B cell (primary cell): ENCODE data around the gene TAF11. TPM values are rescaled to one million over a fixed set of nuclear protein-coding genes. Genes with fewer than 3 reads are reported as not detected.

Source experiments
- ATAC-seq: fragments of 200-7000 bp; cut with Tn5 transposase; one replicate; pipeline ENCODE4 v1.10.0; 2021; ENCODE audit warnings: low read depth, mild to moderate bottlenecking, moderate number of reproducible peaks, moderate library complexity
- CTCF ChIA-PET: fragments of 350-600 bp; sonication (Branson Sonifier 250); formaldehyde crosslinking; loops from one replicate; lab custom pipeline; 2021; ENCODE audit warnings: antibody characterized with exemption, inconsistent platforms; lab: Charles Lee
- POLR2A ChIA-PET: fragments of 350-600 bp; sonication (Branson Sonifier 250); formaldehyde crosslinking; loops from one replicate; lab custom pipeline; 2021; ENCODE audit warnings: antibody characterized with exemption; lab: Charles Lee
- DNase-seq: peaks from one replicate; pipeline ENCODE4 v3.0.0; 2013
- H2AFZ ChIP-seq: 2 replicates; pipeline ENCODE4 v1.6.1; 2012; ENCODE audit warnings: mild to moderate bottlenecking, low read depth, low read length; ENCODE audit not compliant: insufficient read depth, poor library complexity, severe bottlenecking
- H3K27ac ChIP-seq, 2 donors: 1 replicate in 1 of 2; 2 replicates in 1 of 2; pipeline ENCODE4 v1.5.1; 2012 to 2013; ENCODE audit warnings: low read length in 2 of 2, mild to moderate bottlenecking in 2 of 2, moderate library complexity in 1 of 2
- H3K27me3 ChIP-seq, 4 experiments: fragments of 200-600 bp in 1 of 4; sonication (generic) in 1 of 4; replicated peaks in 1 of 4; 1 replicate in 2 of 4; 2 replicates in 2 of 4; pipeline versions ENCODE4 v1.6.1 to v1.7.0; 2013 to 2016; ENCODE audit warnings: low read length in 3 of 4, mild to moderate bottlenecking in 2 of 4, mixed read lengths in 1 of 4, moderate library complexity in 1 of 4; ENCODE audit not compliant: insufficient read depth in 4 of 4, control insufficient read depth in 3 of 4; ENCODE audit errors: control extremely low read depth in 1 of 4
- H3K36me3 ChIP-seq, 2 experiments: replicated peaks in 1 of 2; 1 replicate in 1 of 2; 2 replicates in 1 of 2; pipeline versions ENCODE4 v1.6.1 to v1.7.1; 2013; ENCODE audit warnings: low read length in 1 of 2; ENCODE audit not compliant: insufficient read depth in 2 of 2, control insufficient read depth in 1 of 2; ENCODE audit errors: control extremely low read depth in 1 of 2, extremely low read depth in 1 of 2
- H3K4me1 ChIP-seq, 2 donors: fragments of 200-600 bp in 1 of 2; sonication (generic) in 1 of 2; 1 replicate in 1 of 2; 2 replicates in 1 of 2; pipeline versions ENCODE4 v1.5.1 to v1.6.1; 2013 to 2017; ENCODE audit warnings: low read length in 2 of 2; ENCODE audit not compliant: control insufficient read depth in 2 of 2, insufficient read depth in 2 of 2
- H3K4me2 ChIP-seq: replicated peaks from 2 replicates; pipeline ENCODE3; 2012; ENCODE audit warnings: mild to moderate bottlenecking, low read depth, low read length; ENCODE audit not compliant: poor library complexity, severe bottlenecking
- H3K4me3 ChIP-seq, 5 experiments: fragments of 200-600 bp in 1 of 5; sonication (generic) in 1 of 5; 1 replicate in 3 of 5; 2 replicates in 2 of 5; pipeline versions ENCODE4 v1.5.1 to v1.7.0; 2011 to 2016; ENCODE audit warnings: low read length in 4 of 5, mild to moderate bottlenecking in 4 of 5, low read depth in 2 of 5, control low read depth in 1 of 5, moderate library complexity in 1 of 5; ENCODE audit not compliant: insufficient read depth in 1 of 5; ENCODE audit errors: control extremely low read depth in 1 of 5, extremely low read depth in 1 of 5
- H3K79me2 ChIP-seq: fragments of 200-600 bp; sonication (generic); one replicate; pipeline ENCODE4 v1.6.0; 2016; ENCODE audit warnings: low read length; ENCODE audit not compliant: control insufficient read depth, insufficient read depth
- H3K9ac ChIP-seq: fragments of 200-600 bp; sonication (generic); 2 replicates; pipeline ENCODE4 v1.6.1; 2017; ENCODE audit warnings: mild to moderate bottlenecking, low read length, moderate library complexity
- H3K9me3 ChIP-seq, 3 donors: one replicate each; pipeline versions ENCODE4 v1.6.1 to v1.7.1; 2013; ENCODE audit warnings: low read length in 2 of 3; ENCODE audit not compliant: control insufficient read depth in 2 of 3, insufficient read depth in 1 of 3; ENCODE audit errors: control extremely low read depth in 1 of 3
- H4K20me1 ChIP-seq: 2 replicates; pipeline ENCODE4 v1.6.0; 2012; ENCODE audit warnings: mild to moderate bottlenecking, low read length; ENCODE audit not compliant: insufficient read depth, control insufficient read depth, poor library complexity, severe bottlenecking
- H3K27ac Mint-ChIP-seq: one replicate; pipeline ENCODE4 v1.8.0; 2021; ENCODE audit warnings: mixed read lengths
- H3K27me3 Mint-ChIP-seq: one replicate; pipeline ENCODE4 v1.8.0; 2021; ENCODE audit warnings: mixed read lengths
- H3K4me1 Mint-ChIP-seq: one replicate; pipeline ENCODE4 v1.8.0; 2021; ENCODE audit warnings: mixed read lengths
- H3K4me3 Mint-ChIP-seq: one replicate; pipeline ENCODE4 v1.8.0; 2021; ENCODE audit warnings: mixed read lengths
- H3K9me3 Mint-ChIP-seq: one replicate; pipeline ENCODE4 v1.8.0; 2022; ENCODE audit warnings: mixed read lengths; ENCODE audit not compliant: insufficient read depth
- EZH2 ChIP-seq: IDR thresholded peaks from 2 replicates; pipeline ENCODE4 v1.6.1; 2012; ENCODE audit warnings: borderline replicate concordance, low read depth, mild to moderate bottlenecking, moderate library complexity, low read length; ENCODE audit not compliant: insufficient read depth, poor library complexity, severe bottlenecking
- WGBS: methylation state at CpG from one replicate; pipeline ENCODE4 v1.1.5; 2013; ENCODE audit warnings: missing lambda C conversion rate; ENCODE audit not compliant: insufficient coverage; 5-methylcytosine and 5-hydroxymethylcytosine counted together
- intact Hi-C: fragments of 100-400 bp; cut with micrococcal nuclease; formaldehyde crosslinking; loops from one replicate; pipeline ENCODE4 v1.10.0; 2022
- polyA plus RNA-seq: library from polyadenylated mRNA; depleted of rRNA; stranded (reverse); fragments of >200 nt; gene quantifications from 2 replicates; pipeline ENCODE4 v1.2.3, GENCODE V29; 2012
- total RNA-seq, 2 donors: library from RNA; stranded (reverse); fragments of 120-200 nt in 1 of 2; gene quantifications; 1 replicate in 1 of 2; 2 replicates in 1 of 2; pipeline versions ENCODE4 v1.2.3 to v1.2.4, GENCODE V29; 2013 to 2022
- TF ChIP-seq, protein P1 (sequence below): fragments of 200-600 bp; IDR thresholded peaks from one replicate; pipeline ENCODE4 v1.8.0; 2022; ENCODE audit warnings: antibody characterized with exemption, mild to moderate bottlenecking

The TAF11 gene
- total and polyA plus RNA-seq, 2 donors (not counting 1 experiment from before 2014, with no cell fraction given) = 27.3 to 28.5 TPM

DNA sequence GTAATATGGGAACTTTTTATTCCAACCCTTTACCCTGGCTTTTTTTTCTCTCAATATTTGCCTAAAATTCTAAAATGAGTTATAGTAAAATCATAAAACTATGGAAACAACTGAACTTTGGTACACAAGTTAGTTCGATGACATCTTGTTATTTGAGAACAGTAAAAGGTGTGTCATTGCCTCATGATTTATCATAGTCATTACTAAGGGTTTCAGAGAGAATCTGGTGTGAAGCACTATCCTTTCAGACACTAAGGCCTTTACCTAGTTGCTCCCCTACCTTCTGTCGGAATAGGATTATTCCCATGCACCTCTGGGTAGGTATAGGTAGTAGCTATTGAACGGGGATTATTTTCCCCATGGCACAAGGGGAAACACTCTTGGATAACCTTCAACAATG is 11.4 kb downstream of the TAF11 start:
- Histone ChIP-seq H3K79me2 (no peaks in the 10 kb centered on the region), H3K4me3 (no peak overlapping the region), H3K4me1 (no peaks in the 10 kb centered on the region), H3K27ac (no peak overlapping the region), H4K20me1 (no peaks in the 10 kb centered on the region), H3K27me3 (no peaks in the 10 kb centered on the region), H3K9ac (no peak overlapping the region), H2AFZ (no peak overlapping the region), H3K4me2 (no peak overlapping the region), H3K36me3 (peaks cover 2 to 81% of the 10 kb centered on the region in 2 experiments), H3K9me3 (no peaks in the 10 kb centered on the region)
- ATAC-seq (no peak), DNase-seq (no peak)
- H3K9me3 Mint-ChIP-seq = no peaks in the 10 kb centered on the region
- no peak overlapping the region for H3K4me3 Mint-ChIP-seq
- H3K27ac Mint-ChIP-seq = no peak overlapping the region
- intact Hi-C loops = no loop called here
- no peaks in the 10 kb centered on the region for H3K4me1 Mint-ChIP-seq
- ChIA-PET POLR2A (no interaction called here), CTCF (no interaction called here)
- no peak for TF ChIP-seq EZH2
- TF ChIP-seq, protein P1, sequence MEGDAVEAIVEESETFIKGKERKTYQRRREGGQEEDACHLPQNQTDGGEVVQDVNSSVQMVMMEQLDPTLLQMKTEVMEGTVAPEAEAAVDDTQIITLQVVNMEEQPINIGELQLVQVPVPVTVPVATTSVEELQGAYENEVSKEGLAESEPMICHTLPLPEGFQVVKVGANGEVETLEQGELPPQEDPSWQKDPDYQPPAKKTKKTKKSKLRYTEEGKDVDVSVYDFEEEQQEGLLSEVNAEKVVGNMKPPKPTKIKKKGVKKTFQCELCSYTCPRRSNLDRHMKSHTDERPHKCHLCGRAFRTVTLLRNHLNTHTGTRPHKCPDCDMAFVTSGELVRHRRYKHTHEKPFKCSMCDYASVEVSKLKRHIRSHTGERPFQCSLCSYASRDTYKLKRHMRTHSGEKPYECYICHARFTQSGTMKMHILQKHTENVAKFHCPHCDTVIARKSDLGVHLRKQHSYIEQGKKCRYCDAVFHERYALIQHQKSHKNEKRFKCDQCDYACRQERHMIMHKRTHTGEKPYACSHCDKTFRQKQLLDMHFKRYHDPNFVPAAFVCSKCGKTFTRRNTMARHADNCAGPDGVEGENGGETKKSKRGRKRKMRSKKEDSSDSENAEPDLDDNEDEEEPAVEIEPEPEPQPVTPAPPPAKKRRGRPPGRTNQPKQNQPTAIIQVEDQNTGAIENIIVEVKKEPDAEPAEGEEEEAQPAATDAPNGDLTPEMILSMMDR = no peak
- no peaks in the 10 kb centered on the region for H3K27me3 Mint-ChIP-seq
- no CpG with 5 or more reads among the region's 3 CpGs for WGBS

GRCh38 chr6:34875292-34876213 is 12.3 kb downstream of the TAF11 start:
- H3K27me3 ChIP-seq = no peaks in the 10 kb centered on the region
- CTCF ChIA-PET = interaction anchor here (1.8 kb wide), 1 partner anchor 12 kb away, joined by 4 read pairs; the partner anchor contains the start of gene TAF11
- POLR2A ChIA-PET = no interaction called here
- H3K27ac ChIP-seq = no peak overlapping the region
- no peak overlapping the region for H3K4me3 ChIP-seq
- H3K4me1 Mint-ChIP-seq = no peaks in the 10 kb centered on the region
- H3K9me3 ChIP-seq = no peaks in the 10 kb centered on the region
- H3K4me2 ChIP-seq = no peak overlapping the region
- H3K27ac Mint-ChIP-seq = no peak overlapping the region
- DNase-seq (no peak), ATAC-seq (no peak)
- no peaks in the 10 kb centered on the region for H3K79me2 ChIP-seq
- H3K36me3 ChIP-seq = peaks cover 4 to 83% of the 10 kb centered on the region in 2 experiments
- no peaks in the 10 kb centered on the region for H3K9me3 Mint-ChIP-seq
- TF ChIP-seq, protein P1 = no peak
- no peak for TF ChIP-seq EZH2
- no peak overlapping the region for H3K4me3 Mint-ChIP-seq
- WGBS = 100% methylated on average over 1 of the region's 4 CpGs
- no peak overlapping the region for H3K9ac ChIP-seq
- H3K27me3 Mint-ChIP-seq = no peaks in the 10 kb centered on the region
- intact Hi-C loops = no loop called here
- H4K20me1 ChIP-seq = no peaks in the 10 kb centered on the region
- H3K4me1 ChIP-seq = no peaks in the 10 kb centered on the region
- no peak overlapping the region for H2AFZ ChIP-seq
